SKM-1 treated with dmso at 0.1 percent for 144 hours (cell line): ENCODE data around the gene ATP8B1.
A peak's percentile ranks its signal among the peaks of the same experiment; 100 is the strongest.
"Not testable (repeated sequence)": the region's sequence is repeated elsewhere in the genome, so short reads cannot be mapped to it uniquely, and the experiment has no call there.

Source experiments
- DNase-seq: peaks from one replicate; lab custom pipeline; 2025; ENCODE audit not compliant: unreplicated experiment; lab: John Stamatoyannopoulos, UW

ATP8B1 gene

DNA sequence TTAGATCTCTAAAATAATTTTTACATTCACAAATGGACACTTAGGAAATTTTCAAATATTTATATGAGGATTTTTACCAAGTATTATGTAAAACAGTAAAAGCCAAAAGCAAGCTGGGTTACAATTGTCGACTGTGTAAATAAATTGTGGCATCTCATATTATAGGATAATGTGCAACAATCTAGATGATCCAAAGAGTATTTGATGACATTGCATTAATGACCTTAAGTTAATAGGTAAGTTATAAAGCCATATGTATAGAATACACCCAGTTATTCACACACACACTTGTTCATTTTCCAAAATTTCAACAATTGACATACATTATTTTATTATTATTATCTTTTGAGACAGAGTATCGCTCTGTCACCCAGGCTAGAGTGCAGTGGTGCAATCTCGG is 69.3 kb downstream of the ATP8B1 start:
- no peak for DNase-seq

GRCh38 chr18:57730146-57730545 is 73.0 kb downstream of the ATP8B1 start:
- no peak for DNase-seq

DNA sequence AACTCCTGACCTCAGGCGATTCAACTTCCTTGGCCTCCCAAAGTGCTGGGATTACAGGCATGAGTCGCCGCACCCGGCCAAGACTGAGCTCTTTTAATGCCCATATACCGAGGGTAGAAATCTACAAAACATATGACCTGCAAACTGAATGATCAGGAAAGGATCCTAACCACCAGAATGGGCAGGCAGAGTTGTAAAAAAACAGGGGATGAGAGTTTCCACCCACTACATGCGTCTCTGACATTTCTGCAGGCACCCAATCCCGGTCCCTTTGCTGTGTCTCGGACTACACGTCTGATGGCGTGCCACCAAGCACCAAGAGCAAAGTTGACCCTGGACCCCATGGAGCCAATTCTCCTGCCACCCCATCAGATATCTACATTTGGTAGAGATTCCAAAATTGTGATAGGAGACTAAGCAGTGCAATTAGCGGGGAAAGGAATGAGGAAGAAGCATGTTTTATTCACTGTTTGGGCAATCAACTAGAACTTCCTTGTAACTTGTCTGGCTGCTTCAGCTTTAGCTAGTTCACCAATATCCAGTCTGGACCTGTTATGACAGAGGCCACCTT is 74.1 kb downstream of the ATP8B1 start:
- DNase-seq, result peak; percentile 73

- DNase-seq, result no peak
Measured at GRCh38 chr18:57727952-57728807, 74.9 kb downstream of the ATP8B1 start.

GRCh38 chr18:57719211-57719935 is 83.7 kb downstream of the ATP8B1 start:
- not testable (repeated sequence) for DNase-seq

GRCh38 chr18:57716549-57716948 is 86.6 kb downstream of the ATP8B1 start:
- no peak for DNase-seq

GRCh38 chr18:57715671-57716070 is 87.4 kb downstream of the ATP8B1 start:
- no peak for DNase-seq

DNA sequence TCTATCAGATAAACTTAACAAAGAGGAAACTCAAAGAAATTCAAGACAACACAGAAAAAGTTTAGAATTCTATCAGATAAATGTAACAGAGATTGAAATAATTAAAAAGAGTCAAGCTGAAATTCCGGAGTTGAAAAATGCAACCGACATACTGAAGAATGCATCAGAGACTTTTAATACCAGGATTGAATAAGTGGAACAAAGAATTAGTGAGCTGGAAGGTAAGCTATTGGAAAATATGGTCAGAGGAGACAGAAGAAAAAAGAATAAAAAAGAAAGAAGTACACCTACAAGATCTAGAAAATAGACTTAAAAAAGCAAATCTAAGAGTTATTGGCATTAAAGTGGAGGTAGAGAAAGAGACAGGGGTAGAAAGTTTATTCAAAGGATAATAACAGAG is 88.0 kb downstream of the ATP8B1 start:
- no peak for DNase-seq

GRCh38 chr18:57710226-57710625 is 92.9 kb downstream of the ATP8B1 start:
- DNase-seq, result no peak

DNA sequence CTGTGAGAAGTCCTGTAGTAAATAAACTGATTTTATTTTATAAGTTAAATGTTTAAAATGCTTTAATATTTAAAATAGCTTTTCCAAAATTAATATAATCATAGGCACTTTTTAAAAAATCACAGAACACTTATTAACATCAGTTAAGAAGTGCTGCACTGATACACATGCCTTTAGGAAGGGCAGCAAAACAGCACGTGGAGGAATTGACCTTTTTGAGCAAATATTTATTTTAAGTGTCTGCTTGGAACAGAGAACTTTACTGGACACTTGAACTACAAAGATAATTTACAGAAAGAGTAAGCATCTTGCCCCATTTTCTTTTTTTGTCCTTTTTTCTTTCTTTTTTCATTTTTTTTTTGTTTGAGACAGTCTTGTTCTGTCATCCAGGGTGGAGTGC is 93.8 kb downstream of the ATP8B1 start:
- DNase-seq, result no peak

DNA sequence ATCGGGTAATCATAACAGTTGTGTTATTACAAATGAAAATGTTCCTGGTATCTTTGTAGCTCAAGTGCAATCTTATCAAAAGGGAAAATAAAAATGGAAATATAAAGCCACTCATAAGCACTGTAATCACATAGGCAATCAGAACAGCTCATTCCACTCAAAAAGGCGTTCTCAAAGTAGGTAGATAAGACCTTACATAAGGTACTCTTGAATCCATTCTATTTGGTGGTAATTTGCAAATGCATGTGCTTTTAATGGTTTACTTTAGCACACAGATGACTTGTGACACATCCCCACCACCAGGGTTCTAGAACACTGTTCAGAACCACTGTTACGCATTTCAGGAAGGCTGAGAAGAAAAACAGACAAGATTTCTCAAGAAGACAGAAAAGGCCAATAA is 94.8 kb downstream of the ATP8B1 start:
- DNase-seq, result no peak

DNA sequence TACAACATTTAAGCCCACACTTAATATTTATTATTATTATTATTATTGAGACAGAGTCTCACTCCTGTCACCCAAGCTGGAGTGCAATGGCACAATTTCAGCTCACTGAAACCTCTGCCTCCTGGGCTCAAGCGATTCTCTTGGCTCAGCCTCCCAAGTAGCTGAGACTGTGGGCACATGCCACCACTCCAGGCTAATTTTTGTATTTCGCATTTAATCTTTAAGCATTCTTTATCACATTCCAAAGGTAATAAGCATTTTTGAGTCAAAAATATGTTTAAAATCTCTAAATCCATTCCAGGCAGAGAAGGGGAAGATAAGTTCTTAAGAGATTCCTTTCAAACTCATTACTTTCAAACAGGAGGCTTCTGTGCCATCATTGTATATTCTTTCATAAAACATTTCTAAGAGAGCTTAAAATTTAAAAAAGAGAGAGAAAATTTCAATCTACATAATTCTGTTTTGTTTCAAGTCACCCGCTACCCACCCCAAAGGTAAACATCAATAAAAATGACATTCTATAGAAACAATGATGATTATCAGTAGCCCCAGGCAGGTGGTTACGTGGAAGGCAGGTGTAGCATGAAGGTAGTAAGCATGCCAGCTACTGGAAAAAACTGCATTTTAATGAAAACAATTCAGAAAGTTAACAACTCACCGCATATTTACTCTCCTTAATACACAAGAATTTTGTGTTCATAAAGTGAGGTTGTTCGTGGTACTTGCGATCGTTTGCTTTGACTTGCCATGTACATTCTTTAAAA is 97.1 kb downstream of the ATP8B1 start:
- no peak for DNase-seq

DNA sequence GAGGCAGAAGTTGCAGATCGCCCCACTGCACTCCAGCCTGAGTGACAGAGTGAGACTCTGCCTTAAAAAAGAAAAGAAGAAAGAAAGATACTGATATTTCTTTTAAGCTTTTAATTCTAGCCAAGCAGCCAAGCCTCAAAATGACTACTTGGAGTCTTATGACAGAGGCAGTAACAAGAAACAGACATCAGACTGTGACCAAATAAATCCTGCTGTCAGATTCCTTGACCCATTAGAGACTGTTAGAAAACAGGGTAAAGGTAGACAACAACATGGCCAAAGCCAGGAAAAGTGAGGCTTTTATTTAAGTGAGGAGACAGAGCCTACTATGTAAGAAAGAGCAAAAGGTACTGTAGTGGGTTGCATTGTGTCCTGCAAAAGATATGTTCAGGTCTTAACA is 98.1 kb downstream of the ATP8B1 start:
- no peak for DNase-seq

GRCh38 chr18:57698571-57699276 is 104.4 kb downstream of the ATP8B1 start:
- DNase-seq, result no peak

- DNase-seq, result no peak
Measured at GRCh38 chr18:57697426-57697825, 105.7 kb downstream of the ATP8B1 start.

DNA sequence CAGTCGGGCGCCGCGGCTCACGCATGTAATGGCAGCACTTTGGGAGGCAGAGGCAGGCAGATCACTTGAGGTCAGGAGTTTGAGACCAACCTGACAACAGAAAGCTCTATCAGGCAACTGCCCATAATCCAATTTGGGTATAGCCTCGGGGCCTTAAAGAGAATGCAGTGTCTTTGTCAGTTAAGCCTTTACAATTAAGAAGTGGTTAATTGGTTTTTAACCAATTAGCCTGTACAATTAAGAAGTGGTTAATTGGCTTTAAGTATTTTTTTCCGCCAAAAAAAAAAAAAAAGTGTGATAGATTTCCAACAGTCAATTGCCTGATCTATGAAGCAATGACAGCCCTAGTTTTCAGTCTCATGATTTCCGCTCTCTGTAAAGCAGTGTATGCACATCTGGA is 106.8 kb downstream of the ATP8B1 start:
- DNase-seq, result no peak

- no peak for DNase-seq
Measured at GRCh38 chr18:57691363-57691762, 111.8 kb downstream of the ATP8B1 start.

- no peak for DNase-seq
Measured at GRCh38 chr18:57687970-57688369, 115.1 kb downstream of the ATP8B1 start.

DNA sequence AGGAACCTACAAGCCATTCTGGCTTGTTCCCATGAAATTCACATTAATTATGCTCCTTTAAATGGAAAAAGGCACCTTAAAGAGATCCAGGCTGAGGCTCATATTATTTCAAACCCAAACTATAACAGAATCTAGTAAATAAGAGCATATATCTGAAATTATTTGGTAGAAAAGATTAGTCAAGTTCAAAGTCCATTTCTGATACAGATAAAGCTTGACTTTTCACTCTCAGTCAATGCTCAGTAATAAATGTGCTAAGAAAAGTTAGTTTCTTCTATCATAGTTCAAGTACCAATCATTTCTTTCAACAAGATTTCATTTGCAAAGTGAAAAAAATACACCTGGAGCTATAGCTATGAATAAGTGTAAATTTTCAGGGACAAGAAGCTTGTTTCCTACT is 119.6 kb downstream of the ATP8B1 start:
- no peak for DNase-seq

- DNase-seq, result no peak
Measured at GRCh38 chr18:57677262-57678211, 125.6 kb downstream of the ATP8B1 start.
